Measurements from ENCODE around the gene UBE2V1. TPM values are rescaled to one million over a fixed set of nuclear protein-coding genes. Genes with fewer than 3 reads are reported as not detected.

Gene UBE2V1
- total and polyA plus RNA-seq, 10 of the 15 experiments (the other 5 are each of a cell fraction or from before 2014, with no cell fraction given): 51.8 to 219 (median 141) TPM

DNA sequence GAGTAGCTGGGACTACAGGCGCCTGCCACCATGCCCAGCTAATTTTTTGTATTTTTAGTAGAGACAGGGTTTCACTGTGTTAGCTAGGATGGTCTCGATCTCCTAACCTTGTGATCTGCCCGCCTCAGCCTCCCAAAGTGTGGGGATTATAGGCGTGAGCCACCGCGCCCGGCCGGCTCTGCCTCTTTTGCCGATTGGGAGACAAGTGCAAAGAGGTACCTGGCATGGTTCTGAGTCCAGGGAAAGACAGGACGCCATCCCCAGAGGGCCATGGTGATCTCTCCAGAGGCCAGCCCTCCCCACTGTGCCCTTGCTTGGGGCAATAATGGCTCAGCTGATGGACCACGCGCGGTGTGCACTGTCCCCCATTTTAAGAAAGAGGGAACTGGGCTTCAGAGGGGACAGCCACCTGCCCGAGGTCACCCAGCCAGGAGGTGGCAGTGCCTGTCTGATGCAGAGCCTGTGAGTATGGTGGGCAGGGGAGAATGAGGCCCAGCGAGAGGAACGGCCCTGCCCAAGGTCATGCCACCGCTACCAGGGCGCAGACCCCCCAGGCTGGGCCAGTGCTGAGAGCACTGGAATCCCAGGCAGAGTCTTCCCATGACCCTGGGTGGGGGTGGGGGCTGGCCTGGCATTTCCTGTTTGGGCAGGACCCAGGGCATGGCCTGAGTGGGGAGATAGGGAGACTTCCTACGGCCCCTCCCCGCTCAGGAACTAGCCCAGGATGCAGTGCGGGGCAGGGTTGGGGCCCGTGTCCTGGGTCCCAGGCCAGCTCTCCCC, 69.2 kb downstream of the UBE2V1 start:
- no peak for TF ChIP-seq NBN (IDR thresholded peaks at IDR 0.05)
- TF ChIP-seq POLR2AphosphoS2 (IDR thresholded peaks at IDR 0.05; ENCODE audit: low read depth, low read length): no peak
- TF ChIP-seq, protein P1, sequence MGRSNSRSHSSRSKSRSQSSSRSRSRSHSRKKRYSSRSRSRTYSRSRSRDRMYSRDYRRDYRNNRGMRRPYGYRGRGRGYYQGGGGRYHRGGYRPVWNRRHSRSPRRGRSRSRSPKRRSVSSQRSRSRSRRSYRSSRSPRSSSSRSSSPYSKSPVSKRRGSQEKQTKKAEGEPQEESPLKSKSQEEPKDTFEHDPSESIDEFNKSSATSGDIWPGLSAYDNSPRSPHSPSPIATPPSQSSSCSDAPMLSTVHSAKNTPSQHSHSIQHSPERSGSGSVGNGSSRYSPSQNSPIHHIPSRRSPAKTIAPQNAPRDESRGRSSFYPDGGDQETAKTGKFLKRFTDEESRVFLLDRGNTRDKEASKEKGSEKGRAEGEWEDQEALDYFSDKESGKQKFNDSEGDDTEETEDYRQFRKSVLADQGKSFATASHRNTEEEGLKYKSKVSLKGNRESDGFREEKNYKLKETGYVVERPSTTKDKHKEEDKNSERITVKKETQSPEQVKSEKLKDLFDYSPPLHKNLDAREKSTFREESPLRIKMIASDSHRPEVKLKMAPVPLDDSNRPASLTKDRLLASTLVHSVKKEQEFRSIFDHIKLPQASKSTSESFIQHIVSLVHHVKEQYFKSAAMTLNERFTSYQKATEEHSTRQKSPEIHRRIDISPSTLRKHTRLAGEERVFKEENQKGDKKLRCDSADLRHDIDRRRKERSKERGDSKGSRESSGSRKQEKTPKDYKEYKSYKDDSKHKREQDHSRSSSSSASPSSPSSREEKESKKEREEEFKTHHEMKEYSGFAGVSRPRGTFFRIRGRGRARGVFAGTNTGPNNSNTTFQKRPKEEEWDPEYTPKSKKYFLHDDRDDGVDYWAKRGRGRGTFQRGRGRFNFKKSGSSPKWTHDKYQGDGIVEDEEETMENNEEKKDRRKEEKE (IDR thresholded peaks at IDR 0.05): no peak
- TF ChIP-seq, protein P2, sequence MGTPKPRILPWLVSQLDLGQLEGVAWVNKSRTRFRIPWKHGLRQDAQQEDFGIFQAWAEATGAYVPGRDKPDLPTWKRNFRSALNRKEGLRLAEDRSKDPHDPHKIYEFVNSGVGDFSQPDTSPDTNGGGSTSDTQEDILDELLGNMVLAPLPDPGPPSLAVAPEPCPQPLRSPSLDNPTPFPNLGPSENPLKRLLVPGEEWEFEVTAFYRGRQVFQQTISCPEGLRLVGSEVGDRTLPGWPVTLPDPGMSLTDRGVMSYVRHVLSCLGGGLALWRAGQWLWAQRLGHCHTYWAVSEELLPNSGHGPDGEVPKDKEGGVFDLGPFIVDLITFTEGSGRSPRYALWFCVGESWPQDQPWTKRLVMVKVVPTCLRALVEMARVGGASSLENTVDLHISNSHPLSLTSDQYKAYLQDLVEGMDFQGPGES (IDR thresholded peaks at IDR 0.05): no peak
- no peak for TF ChIP-seq NR2C1 (IDR thresholded peaks at IDR 0.05)
- no peak for TF ChIP-seq ZBTB33 (IDR thresholded peaks at IDR 0.05)
- no peak for TF ChIP-seq ZSCAN29 (IDR thresholded peaks at IDR 0.05)
- TF ChIP-seq EZH2 (IDR thresholded peaks at IDR 0.05; ENCODE audit: borderline replicate concordance, control insufficient read depth, low read depth, low read length): no peak
- TF ChIP-seq SUZ12 (IDR thresholded peaks at IDR 0.05; ENCODE audit: unreplicated experiment): no peak
- TF ChIP-seq HSF1 (IDR thresholded peaks at IDR 0.05; ENCODE audit: low read depth, low read length): no peak
- no peak overlapping the region for H3K4me3 ChIP-seq
- RAD21 ChIA-PET (ENCODE audit: unreplicated experiment): no interaction called here
- DNase-seq (ENCODE audit: low read depth, low spot score): no peak
- BruUV-seq (replicated peaks): no TSS peak
- WGBS (ENCODE audit: insufficient coverage, insufficient replicate concordance, low lambda C conversion rate, missing lambda C conversion rate): 66% methylated on average over 22 of the region's 22 CpGs
- SMC1A ChIA-PET (ENCODE audit: uncharacterized antibody, unreplicated experiment): no interaction called here
- no peak overlapping the region for H2AFZ ChIP-seq (ENCODE audit: control insufficient read depth, low read depth, low read length)
- in situ Hi-C loops (cut with MboI): no loop called here
- no peaks in the 10 kb centered on the region for H3K36me3 ChIP-seq (ENCODE audit: control insufficient read depth in 2 of 2, insufficient read depth in 2 of 2, low read length in 1 of 2)
- H3K27ac ChIP-seq (ENCODE audit: control insufficient read depth, insufficient read depth): no peak overlapping the region
- no peak overlapping the region for H3K4me2 ChIP-seq (ENCODE audit: control insufficient read depth, insufficient read depth)
- no peak overlapping the region for H3K9ac ChIP-seq (ENCODE audit: control insufficient read depth, insufficient read depth, low read length)
- peaks cover 16% of the 10 kb centered on the region for H3K4me1 ChIP-seq (ENCODE audit: control insufficient read depth, insufficient read depth, low read length)
- no peaks in the 10 kb centered on the region for H3K79me2 ChIP-seq (ENCODE audit: control insufficient read depth, insufficient read depth, low read length)
- CTCF ChIA-PET: no interaction called here
- H3K27me3 ChIP-seq (replicated peaks in 1 of 2; ENCODE audit: control insufficient read depth in 2 of 2, insufficient read depth in 2 of 2, low read length in 1 of 2): no peaks in the 10 kb centered on the region
- intact Hi-C loops (cut with micrococcal nuclease; ENCODE audit: unreplicated experiment): no loop called here
- H3K9me3 ChIP-seq (replicated peaks; ENCODE audit: control insufficient read depth, insufficient read depth, low read length): no peaks in the 10 kb centered on the region
- no peaks in the 10 kb centered on the region for H4K20me1 ChIP-seq (ENCODE audit: control insufficient read depth, insufficient read depth)
- ATAC-seq: no peak
- FAIRE-seq: no peak
- POLR2A ChIA-PET: no interaction called here

All from GM12878 (cell line).